Stimulated activated CD8-positive, alpha-beta memory T cell treated with anti-CD3 and anti-CD28 coated beads, Interleukin-12 subunit alpha, Interleukin-12 subunit beta, amount 100 ng/mL, for 24 hours (primary cell): ENCODE measurements around the gene TUBGCP2.
"Not testable (repeated sequence)": the region's sequence is repeated elsewhere in the genome, so short reads cannot be mapped to it uniquely, and the experiment has no call there.

Experiments
- DNase-seq: peaks from one replicate; pipeline ENCODE4 v3.0.0-alpha.2; 2020; ENCODE audit errors: extremely low read depth

TUBGCP2 gene

GRCh38 chr10:133248334-133248715, 60.3 kb downstream of the TUBGCP2 start:
- DNase-seq = no peak

- no peak for DNase-seq
These were observed 60.9 kb downstream of the TUBGCP2 start for GRCh38 chr10:133247681-133248333.

- no peak for DNase-seq
These were observed 62.4 kb downstream of the TUBGCP2 start for GRCh38 chr10:133246236-133246626.

- DNase-seq = no peak
These were observed 63.0 kb downstream of the TUBGCP2 start for GRCh38 chr10:133245439-133246235.

- DNase-seq = no peak
These were observed 65.1 kb downstream of the TUBGCP2 start for GRCh38 chr10:133243593-133243992.

GRCh38 chr10:133242611-133243356, 65.9 kb downstream of the TUBGCP2 start:
- DNase-seq = no peak

GRCh38 chr10:133241501-133242205, 67.0 kb downstream of the TUBGCP2 start:
- no peak for DNase-seq

- no peak for DNase-seq
These were observed 68.7 kb downstream of the TUBGCP2 start for GRCh38 chr10:133239990-133240389.

GRCh38 chr10:133238466-133238804, 70.2 kb downstream of the TUBGCP2 start:
- DNase-seq = no peak

GRCh38 chr10:133237588-133238465, 70.8 kb downstream of the TUBGCP2 start, which contains the start of gene VENTX:
Gene VENTX (plus strand): TSS chr10:133237855. CDS start chr10:133237915, 60 bp downstream.
- DNase-seq = no peak

DNA sequence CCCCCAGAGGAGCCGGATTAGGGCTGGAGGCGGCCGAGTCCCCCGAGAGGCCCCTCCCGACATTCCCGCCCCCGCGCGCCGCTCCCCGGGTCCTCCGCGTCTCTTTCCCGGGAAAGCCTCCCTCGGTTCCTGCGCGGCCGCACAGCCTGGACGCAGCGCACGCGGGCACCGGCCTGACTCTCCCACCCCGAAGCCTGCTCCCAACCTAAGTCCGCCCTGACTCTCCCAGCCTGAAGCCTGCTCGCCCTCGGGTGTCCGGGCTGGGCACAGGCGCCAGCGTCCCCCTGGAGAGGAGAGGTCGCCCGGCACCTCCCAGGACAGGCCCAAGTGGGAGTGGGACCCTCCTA, 71.5 kb downstream of the TUBGCP2 start:
- no peak for DNase-seq

- DNase-seq = no peak
These were observed 72.1 kb downstream of the TUBGCP2 start for GRCh38 chr10:133236401-133237240.

DNA sequence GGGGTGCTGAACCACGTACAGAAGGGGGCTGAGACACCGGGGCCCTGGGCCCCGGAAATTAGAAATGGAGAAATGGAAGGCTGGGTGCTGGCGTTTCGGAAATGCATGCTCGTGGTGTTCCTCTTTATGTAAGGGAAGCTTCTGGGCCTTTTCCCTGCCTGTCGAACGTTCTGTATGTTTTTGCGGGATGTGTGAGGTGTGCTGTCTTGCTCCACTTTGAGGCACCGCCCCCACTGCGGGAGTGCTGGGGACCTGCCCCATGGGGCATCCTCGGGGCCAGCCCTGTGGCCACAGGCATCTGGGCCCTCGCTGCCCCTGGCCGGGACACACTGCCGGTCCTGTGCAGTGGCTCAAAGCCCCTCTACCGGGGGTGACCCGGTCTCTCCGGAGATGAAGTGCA, 72.7 kb downstream of the TUBGCP2 start:
- no peak for DNase-seq

- DNase-seq = no peak
These were observed 73.3 kb downstream of the TUBGCP2 start for GRCh38 chr10:133235265-133235855.

DNA sequence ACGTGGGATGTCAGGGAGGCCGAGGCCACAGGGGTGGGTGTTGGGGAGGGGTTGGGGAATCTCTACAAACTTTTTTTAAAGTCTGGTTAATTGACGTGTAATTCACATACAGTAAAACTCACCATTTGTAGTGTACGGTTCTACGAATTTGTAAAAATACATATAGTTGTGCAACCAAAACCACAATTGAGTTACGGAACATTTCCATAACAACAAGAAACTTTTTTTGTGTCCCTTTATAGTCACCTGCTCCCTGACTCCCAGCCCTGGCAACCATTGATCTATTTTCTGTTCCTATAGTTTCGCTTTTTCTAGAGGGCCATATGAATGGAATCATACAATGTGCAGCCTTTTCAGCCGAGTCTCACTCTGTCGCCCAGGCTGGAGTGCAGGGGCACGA, 73.9 kb downstream of the TUBGCP2 start:
- DNase-seq = not testable (repeated sequence)

- no peak for DNase-seq
These were observed 76.6 kb downstream of the TUBGCP2 start for GRCh38 chr10:133231946-133232574.

- DNase-seq = no peak
These were observed 77.3 kb downstream of the TUBGCP2 start for GRCh38 chr10:133231244-133231945.

- DNase-seq = no peak
These were observed 78.1 kb downstream of the TUBGCP2 start for GRCh38 chr10:133230387-133231195.
